ENCODE measurements around the gene ENOPH1.

Gene ENOPH1

DNA sequence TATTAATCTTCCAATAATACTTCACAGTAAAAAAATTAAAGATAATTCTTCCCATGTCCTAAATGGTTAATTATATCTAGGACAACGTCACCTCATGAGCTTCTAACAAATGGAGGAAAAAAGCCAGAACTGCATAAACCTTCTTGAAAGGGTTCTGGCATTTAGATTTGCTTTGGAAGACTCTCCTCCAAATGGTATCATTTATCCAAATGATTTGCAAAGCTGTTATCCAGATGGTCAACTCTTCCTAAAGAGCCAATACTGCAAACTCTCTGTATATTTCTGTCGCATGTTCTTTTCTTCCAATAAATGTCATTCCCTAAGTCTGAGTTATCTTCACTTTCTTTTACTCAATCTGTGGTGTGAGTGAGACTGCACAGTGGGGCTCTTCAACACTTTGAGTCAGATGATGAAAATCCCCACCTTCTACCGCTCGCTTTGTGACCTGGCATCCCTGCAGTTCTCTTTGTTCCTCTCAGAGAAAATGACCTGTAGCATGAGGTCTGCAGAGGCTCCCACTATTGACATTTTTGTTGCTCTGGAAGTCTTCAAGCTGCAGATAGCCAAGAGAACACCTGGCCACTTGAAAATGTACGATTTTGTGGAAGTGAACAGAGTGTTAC, 78.5 kb downstream of the ENOPH1 start:
- no peaks in the 10 kb centered on the region for H4K20me1 ChIP-seq (ENCODE audit: insufficient read depth, low read length, poor library complexity, severe bottlenecking)
- no peak overlapping the region for H3K4me3 ChIP-seq (ENCODE audit: low read length, poor library complexity, severe bottlenecking)
- no peak overlapping the region for H3K4me2 ChIP-seq (ENCODE audit: low read depth, low read length, poor library complexity, severe bottlenecking)
- H3K9me3 ChIP-seq (ENCODE audit: insufficient read depth, low read depth, low read length): no peaks in the 10 kb centered on the region
- H3K27me3 ChIP-seq (ENCODE audit: insufficient read depth, low read length, poor library complexity, severe bottlenecking): no peaks in the 10 kb centered on the region
- no peaks in the 10 kb centered on the region for H3K9me2 ChIP-seq (replicated peaks; ENCODE audit: low read depth, low read length)
- no peaks in the 10 kb centered on the region for H3K36me3 ChIP-seq (ENCODE audit: insufficient read depth, low read length)
- no peak overlapping the region for H3K9ac ChIP-seq (ENCODE audit: low read depth, low read length, poor library complexity, severe bottlenecking)
- no peaks in the 10 kb centered on the region for H3K4me1 ChIP-seq (ENCODE audit: insufficient read depth, low read length, poor library complexity, severe bottlenecking)
- H3F3A ChIP-seq (ENCODE audit: low read depth): no peaks in the 10 kb centered on the region
- no peak for TF ChIP-seq EZH2phosphoT487 (IDR thresholded peaks at IDR 0.05; ENCODE audit: borderline replicate concordance)
- TF ChIP-seq, protein P1, sequence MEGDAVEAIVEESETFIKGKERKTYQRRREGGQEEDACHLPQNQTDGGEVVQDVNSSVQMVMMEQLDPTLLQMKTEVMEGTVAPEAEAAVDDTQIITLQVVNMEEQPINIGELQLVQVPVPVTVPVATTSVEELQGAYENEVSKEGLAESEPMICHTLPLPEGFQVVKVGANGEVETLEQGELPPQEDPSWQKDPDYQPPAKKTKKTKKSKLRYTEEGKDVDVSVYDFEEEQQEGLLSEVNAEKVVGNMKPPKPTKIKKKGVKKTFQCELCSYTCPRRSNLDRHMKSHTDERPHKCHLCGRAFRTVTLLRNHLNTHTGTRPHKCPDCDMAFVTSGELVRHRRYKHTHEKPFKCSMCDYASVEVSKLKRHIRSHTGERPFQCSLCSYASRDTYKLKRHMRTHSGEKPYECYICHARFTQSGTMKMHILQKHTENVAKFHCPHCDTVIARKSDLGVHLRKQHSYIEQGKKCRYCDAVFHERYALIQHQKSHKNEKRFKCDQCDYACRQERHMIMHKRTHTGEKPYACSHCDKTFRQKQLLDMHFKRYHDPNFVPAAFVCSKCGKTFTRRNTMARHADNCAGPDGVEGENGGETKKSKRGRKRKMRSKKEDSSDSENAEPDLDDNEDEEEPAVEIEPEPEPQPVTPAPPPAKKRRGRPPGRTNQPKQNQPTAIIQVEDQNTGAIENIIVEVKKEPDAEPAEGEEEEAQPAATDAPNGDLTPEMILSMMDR (conservative IDR thresholded peaks at IDR 0.05; ENCODE audit: low read length): no peak
- H2AFZ ChIP-seq (ENCODE audit: low read length): no peak overlapping the region
- H3K79me2 ChIP-seq (ENCODE audit: insufficient read depth, low read length): no peaks in the 10 kb centered on the region

DNA sequence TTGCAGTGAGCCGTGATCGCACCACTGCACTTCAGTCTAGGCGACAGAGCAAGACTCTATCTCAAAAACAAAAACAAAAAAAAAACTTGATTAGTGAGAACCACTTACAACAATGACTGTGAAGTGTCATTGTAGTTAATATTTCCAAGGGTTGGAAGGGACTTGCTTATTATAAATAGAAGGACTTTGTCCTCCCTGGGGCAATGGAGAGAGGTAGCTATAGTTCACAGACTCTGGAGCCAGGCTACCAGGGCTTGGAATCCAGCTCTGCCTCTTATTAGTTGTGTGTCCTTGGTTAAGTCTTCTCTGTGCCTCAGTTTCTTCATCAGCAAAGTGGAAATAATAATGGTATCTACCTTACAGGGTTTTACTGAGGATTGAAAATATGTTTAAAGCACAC, 79.8 kb downstream of the ENOPH1 start:
- H2AFZ ChIP-seq (ENCODE audit: low read length): no peak overlapping the region
- H3K4me2 ChIP-seq (ENCODE audit: low read depth, low read length, poor library complexity, severe bottlenecking): no peak overlapping the region
- H3K9ac ChIP-seq (ENCODE audit: low read depth, low read length, poor library complexity, severe bottlenecking): no peak overlapping the region
- no peaks in the 10 kb centered on the region for H3K4me1 ChIP-seq (ENCODE audit: insufficient read depth, low read length, poor library complexity, severe bottlenecking)
- no peaks in the 10 kb centered on the region for H3K79me2 ChIP-seq (ENCODE audit: insufficient read depth, low read length)
- no peaks in the 10 kb centered on the region for H3F3A ChIP-seq (ENCODE audit: low read depth)
- H4K20me1 ChIP-seq (ENCODE audit: insufficient read depth, low read length, poor library complexity, severe bottlenecking): no peaks in the 10 kb centered on the region
- H3K4me3 ChIP-seq (ENCODE audit: low read length, poor library complexity, severe bottlenecking): no peak overlapping the region
- no peak for TF ChIP-seq EZH2phosphoT487 (IDR thresholded peaks at IDR 0.05; ENCODE audit: borderline replicate concordance)
- TF ChIP-seq, protein P1 (conservative IDR thresholded peaks at IDR 0.05; ENCODE audit: low read length): no peak
- no peaks in the 10 kb centered on the region for H3K36me3 ChIP-seq (ENCODE audit: insufficient read depth, low read length)
- H3K27me3 ChIP-seq (ENCODE audit: insufficient read depth, low read length, poor library complexity, severe bottlenecking): no peaks in the 10 kb centered on the region
- no peaks in the 10 kb centered on the region for H3K9me2 ChIP-seq (replicated peaks; ENCODE audit: low read depth, low read length)
- H3K9me3 ChIP-seq (ENCODE audit: insufficient read depth, low read depth, low read length): no peaks in the 10 kb centered on the region

Data from Loucy (cell line).